GM21447 (cell line): ENCODE results near the gene CNR2.
A peak's percentile ranks its signal among the peaks of the same experiment; 100 is the strongest.
"Not testable (repeated sequence)": the region's sequence is repeated elsewhere in the genome, so short reads cannot be mapped to it uniquely, and the experiment has no call there.

ENCODE experiments used
- ATAC-seq: cut with Tn5 transposase; IDR thresholded peaks from one replicate; pipeline ENCODE4 v1.9.1; 2021; ENCODE audit not compliant: unreplicated experiment

CNR2 gene

GRCh38 chr1:23889074-23889473 is 24.1 kb downstream of the CNR2 start:
- ATAC-seq, result peak; percentile 62

- ATAC-seq, result no peak
Measured at GRCh38 chr1:23885222-23885621, 27.9 kb downstream of the CNR2 start.

DNA sequence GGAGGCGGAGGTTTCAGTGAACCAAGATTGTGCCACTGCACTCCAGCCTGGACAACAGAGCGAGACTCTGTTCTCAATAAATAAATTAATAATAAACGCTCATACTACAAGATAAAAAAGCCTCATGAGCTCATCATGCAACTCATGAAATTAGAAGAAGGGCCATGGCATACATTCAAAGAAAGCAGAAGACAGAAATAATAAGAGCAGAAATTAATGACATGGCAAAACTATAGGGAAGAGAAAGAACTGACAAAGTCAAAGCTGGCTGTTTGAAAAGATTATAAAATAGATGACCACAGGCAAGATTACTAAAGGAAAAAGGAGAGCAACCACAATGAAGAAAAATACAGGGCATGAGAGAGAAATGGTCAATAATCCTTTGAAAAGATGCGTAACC is 30.4 kb downstream of the CNR2 start:
- no peak for ATAC-seq

GRCh38 chr1:23879809-23880208 is 33.4 kb downstream of the CNR2 start:
- no peak for ATAC-seq

GRCh38 chr1:23878668-23879067 is 34.5 kb downstream of the CNR2 start:
- ATAC-seq, result no peak

- ATAC-seq, result no peak
Measured at GRCh38 chr1:23875382-23875781, 37.8 kb downstream of the CNR2 start.

GRCh38 chr1:23872421-23872820 is 40.7 kb downstream of the CNR2 start:
- no peak for ATAC-seq

GRCh38 chr1:23869051-23869450 is 44.1 kb downstream of the CNR2 start:
- ATAC-seq, result no peak

DNA sequence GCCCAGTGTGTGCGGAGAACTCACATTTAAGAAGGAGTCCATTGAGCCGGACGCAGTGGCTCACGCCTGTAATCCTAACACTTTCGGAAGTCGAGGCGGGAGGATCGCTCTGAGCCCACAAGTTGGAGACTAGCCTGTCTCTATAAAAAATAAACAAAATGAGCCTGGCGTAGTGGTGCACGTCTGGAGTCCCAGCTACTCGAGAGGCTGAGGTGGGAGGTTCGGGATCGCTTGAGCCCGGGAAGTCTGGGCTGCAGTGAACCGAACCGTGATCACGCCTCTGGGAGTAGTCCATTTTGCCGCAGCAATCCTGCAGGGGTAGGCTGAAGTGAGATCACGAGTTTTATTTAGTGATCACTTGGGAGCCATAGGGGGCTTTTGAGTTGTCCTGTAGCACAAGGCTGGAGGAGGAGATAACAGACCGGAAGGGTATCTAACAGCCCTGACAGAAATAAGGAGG is 44.6 kb downstream of the CNR2 start:
- ATAC-seq, result peak; percentile 7

GRCh38 chr1:23867895-23868556 is 45.1 kb downstream of the CNR2 start, which contains the start of gene FUCA1:
FUCA1 (minus strand) TSS chr1:23868290; CDS start chr1:23868286, 4 bp downstream.
- peak; percentile 95 for ATAC-seq

DNA sequence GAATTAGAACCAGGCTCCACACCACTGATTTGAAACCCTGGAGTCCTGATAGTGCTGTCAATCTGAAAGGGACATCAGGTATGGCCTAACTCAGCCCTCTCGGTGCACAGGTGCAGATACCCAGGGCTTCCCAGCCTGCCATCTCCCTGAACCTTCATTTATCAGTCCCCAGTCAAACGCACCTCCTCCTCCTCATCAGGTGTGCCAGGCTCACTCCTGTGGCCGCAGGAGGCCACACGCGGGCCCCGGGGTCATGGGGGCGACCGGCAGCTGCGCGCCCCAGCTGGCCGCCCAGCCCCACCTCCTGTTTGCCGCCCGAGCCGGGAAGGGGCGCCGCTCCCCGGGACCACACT is 45.6 kb downstream of the CNR2 start:
- peak; percentile 14 for ATAC-seq

- ATAC-seq, result no peak
Measured at GRCh38 chr1:23865543-23865930, 47.6 kb downstream of the CNR2 start.

DNA sequence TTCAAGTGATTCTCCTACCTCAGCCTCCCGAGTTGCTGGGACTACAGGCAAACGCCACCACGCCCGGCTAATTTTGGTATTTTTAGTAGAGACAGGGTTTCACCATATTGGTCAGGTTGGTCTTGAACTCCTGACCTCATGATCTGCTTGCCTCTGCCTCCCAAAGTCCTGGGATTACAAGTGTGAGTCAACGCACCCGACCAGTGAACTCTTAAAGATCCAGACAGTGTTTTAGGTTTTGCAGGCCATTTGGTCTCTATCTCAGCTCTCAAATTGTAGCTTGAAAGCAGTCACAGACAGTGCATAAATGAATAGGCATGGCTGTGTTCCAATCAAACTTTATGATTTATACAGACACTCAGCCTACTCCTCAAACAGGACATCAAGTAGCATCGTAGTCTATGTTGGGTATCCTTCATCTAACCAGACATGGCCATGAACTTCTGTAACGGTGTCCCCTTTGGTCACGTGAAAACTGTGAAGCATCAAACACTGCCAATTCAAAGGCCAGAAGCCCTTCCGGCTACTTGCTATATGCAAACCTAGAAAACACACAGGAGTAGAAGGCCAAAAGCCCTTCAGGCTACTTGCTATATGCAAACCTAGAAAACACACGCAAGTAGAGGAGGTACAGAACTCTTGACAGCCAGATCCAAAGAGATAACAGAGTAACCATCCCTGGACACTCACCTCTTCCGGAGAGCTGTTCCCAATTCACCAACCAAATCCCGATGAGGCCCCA is 48.2 kb downstream of the CNR2 start:
- no peak for ATAC-seq

DNA sequence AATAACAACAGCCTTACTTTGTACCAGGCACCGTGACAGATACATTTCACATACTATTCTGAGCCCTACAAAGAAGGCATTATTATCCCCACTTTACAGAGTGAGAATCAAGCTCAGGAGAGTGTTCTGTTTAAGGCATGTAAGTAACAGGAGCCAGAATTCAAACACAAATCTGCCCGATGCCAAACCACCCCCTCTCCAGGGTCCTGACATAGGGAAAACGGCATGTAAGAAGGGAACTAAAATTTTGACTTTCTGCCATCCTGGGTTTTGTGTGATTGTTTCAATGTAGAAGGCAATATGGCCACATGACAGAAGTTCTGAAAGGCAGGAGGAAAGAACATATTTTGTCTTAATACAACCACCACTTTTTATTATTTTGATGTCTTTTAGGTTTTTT is 50.5 kb downstream of the CNR2 start:
- no peak for ATAC-seq

- ATAC-seq, result no peak
Measured at GRCh38 chr1:23854568-23854967, 58.6 kb downstream of the CNR2 start.

GRCh38 chr1:23853124-23853523 is 60.0 kb downstream of the CNR2 start:
- ATAC-seq, result not testable (repeated sequence)

GRCh38 chr1:23851406-23851805 is 61.8 kb downstream of the CNR2 start:
- ATAC-seq, result not testable (repeated sequence)

DNA sequence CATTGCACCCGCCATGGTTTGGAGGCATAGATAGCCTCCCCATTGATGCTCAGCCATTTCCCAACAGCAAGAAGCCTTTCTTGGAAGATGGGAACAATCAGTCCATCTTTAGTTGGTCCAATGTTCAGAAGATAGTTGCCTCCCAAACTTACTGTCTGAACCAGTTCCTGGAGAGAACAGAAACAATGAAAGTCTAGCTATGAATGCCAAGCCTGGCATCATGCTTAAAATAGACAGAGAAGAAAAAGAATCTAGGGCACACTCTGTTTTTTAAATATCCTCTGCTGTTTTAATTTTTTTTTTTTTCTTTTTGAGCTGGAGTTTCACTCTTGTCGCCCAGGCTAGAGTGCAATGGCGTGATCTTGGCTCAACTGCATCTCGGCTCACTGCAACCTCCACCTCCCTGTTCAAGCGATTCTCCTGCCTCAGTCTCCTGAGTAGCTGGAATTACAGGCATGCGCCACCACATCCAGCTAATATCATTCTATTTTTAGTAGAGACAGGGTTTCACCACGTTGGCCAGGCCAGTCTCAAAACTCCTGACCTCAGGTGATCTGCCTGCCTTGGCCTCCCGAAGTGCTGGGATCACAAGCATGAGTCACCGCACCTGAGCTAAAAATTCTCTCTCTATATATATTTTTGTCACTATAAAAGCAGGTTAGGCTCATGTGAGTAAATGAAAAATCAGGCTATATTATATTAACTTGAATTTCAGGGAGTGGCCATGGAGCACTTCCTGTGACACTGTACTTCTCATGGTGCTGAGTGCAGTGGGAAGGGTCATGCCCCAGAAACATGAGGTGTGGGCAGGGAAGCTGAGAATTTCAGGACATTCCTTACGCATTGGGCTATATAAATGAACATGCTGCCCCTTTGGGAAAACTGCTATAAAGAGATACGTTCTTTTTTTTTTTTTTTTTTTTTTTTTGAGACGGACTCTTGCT is 64.2 kb downstream of the CNR2 start:
- no peak for ATAC-seq

DNA sequence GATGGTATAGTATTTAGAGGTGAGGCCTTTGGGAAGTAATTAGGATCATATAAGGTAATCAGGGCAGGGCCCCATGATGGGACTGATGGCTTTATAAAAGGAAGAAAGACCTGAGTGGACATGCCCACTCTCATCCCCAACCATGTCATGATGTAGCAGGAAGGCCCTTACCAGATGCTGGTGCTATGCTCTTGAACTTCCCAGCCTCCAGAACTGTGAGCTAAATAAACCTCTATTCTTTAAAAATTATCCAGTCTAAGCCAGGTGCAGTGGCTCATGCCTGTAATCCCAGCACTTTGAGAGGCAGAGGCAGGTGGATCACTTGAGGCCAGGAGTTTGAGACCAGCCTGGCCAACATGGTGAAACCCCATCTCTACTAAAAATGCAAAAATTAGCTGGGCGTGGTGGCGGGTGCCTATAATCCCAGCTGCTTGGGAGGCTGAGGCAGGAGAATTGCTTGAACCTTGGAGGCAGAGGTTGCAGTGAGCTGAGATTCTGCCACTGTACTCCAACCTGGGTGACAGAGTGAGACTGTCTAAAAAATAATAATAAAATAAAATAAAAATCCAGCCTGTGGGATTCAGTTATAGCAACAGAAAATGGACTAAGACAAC is 65.6 kb downstream of the CNR2 start:
- not testable (repeated sequence) for ATAC-seq

DNA sequence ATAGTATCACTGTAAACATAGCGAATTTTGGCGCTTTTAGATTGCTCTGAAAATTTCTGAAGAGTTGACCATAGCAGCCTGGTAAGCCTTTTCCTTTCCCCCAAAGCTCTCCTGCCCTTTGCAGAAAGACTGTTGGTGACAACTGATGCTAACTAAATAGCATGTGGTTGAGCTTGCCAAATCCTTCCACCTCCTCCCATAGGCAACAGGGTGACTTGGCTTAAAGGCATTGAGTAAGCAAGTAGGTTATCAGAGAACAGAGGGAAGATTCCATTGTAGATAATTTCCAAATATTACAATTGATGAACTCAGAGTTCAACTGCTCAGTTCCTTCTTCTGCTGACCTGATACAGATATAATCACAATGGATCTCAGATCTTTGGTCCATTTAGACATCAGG is 68.0 kb downstream of the CNR2 start:
- ATAC-seq, result no peak

- no peak for ATAC-seq
Measured at GRCh38 chr1:23843644-23844043, 69.5 kb downstream of the CNR2 start.
